ENCODE results near the gene PPP1R14C.

PPP1R14C gene

GRCh38 chr6:150288456-150288855 is 145.6 kb downstream of the PPP1R14C start:
- TF ChIP-seq YY1 (IDR thresholded peaks at IDR 0.05; ENCODE audit: insufficient read depth, insufficient read length): no peak
- no peak for TF ChIP-seq SUZ12 (IDR thresholded peaks at IDR 0.05; ENCODE audit: extremely low read depth, insufficient read depth, insufficient read length)
- TF ChIP-seq ZNF274 (IDR thresholded peaks at IDR 0.05; ENCODE audit: low read depth, low read length): no peak
- H3K9me3 ChIP-seq (ENCODE audit: insufficient read depth, low read length): peaks cover 10% of the 10 kb centered on the region; the same call in 1 of the 2 replicates

GRCh38 chr6:150289454-150290071 is 146.7 kb downstream of the PPP1R14C start:
- no peaks in the 10 kb centered on the region for H3K4me1 ChIP-seq (ENCODE audit: insufficient read depth, insufficient read length)
- TF ChIP-seq ZNF274 (IDR thresholded peaks at IDR 0.05; ENCODE audit: low read depth, low read length) (no peak), SUZ12 (IDR thresholded peaks at IDR 0.05; ENCODE audit: extremely low read depth, insufficient read depth, insufficient read length) (no peak), YY1 (IDR thresholded peaks at IDR 0.05; ENCODE audit: insufficient read depth, insufficient read length) (no peak)
- H3K9me3 ChIP-seq (ENCODE audit: insufficient read depth, low read length): peaks cover 10% of the 10 kb centered on the region; the same call in 1 of the 2 replicates

More at GRCh38 chr6:150288456-150288855, 145.6 kb downstream of the PPP1R14C start:
- Histone ChIP-seq H3K27me3 (ENCODE audit: insufficient read depth, insufficient read length) (no peaks in the 10 kb centered on the region), H3K4me1 (ENCODE audit: insufficient read depth, insufficient read length) (no peaks in the 10 kb centered on the region), H3K4me3 (ENCODE audit: insufficient read length, low read depth) (no peak overlapping the region), H3K9ac (ENCODE audit: insufficient read length, low read depth) (no peak overlapping the region), H3K36me3 (ENCODE audit: insufficient read depth, insufficient read length, low read length) (no peaks in the 10 kb centered on the region)
- no peak for DNase-seq (ENCODE audit: low read depth, low spot score)

GRCh38 chr6:150290429-150290828 is 147.6 kb downstream of the PPP1R14C start:
- peaks cover 10% of the 10 kb centered on the region; the same call in 1 of the 2 replicates for H3K9me3 ChIP-seq (ENCODE audit: insufficient read depth, low read length)
- H3K4me3 ChIP-seq (ENCODE audit: insufficient read length, low read depth): no peak overlapping the region
- no peaks in the 10 kb centered on the region for H3K27me3 ChIP-seq (ENCODE audit: insufficient read depth, insufficient read length)
- no peaks in the 10 kb centered on the region for H3K4me1 ChIP-seq (ENCODE audit: insufficient read depth, insufficient read length)
- no peak overlapping the region for H3K9ac ChIP-seq (ENCODE audit: insufficient read length, low read depth)
- TF ChIP-seq SUZ12 (IDR thresholded peaks at IDR 0.05; ENCODE audit: extremely low read depth, insufficient read depth, insufficient read length) (no peak), YY1 (IDR thresholded peaks at IDR 0.05; ENCODE audit: insufficient read depth, insufficient read length) (no peak), ZNF274 (IDR thresholded peaks at IDR 0.05; ENCODE audit: low read depth, low read length) (no peak)
- no peaks in the 10 kb centered on the region for H3K36me3 ChIP-seq (ENCODE audit: insufficient read depth, insufficient read length, low read length)
- DNase-seq (ENCODE audit: low read depth, low spot score): no peak

More at GRCh38 chr6:150289454-150290071, 146.7 kb downstream of the PPP1R14C start:
- DNase-seq (ENCODE audit: low read depth, low spot score): no peak
- no peak overlapping the region for H3K9ac ChIP-seq (ENCODE audit: insufficient read length, low read depth)
- no peak overlapping the region for H3K4me3 ChIP-seq (ENCODE audit: insufficient read length, low read depth)
- no peaks in the 10 kb centered on the region for H3K27me3 ChIP-seq (ENCODE audit: insufficient read depth, insufficient read length)
- H3K36me3 ChIP-seq (ENCODE audit: insufficient read depth, insufficient read length, low read length): no peaks in the 10 kb centered on the region

- H3K9me3 ChIP-seq (ENCODE audit: insufficient read depth, low read length): peaks cover 9% of the 10 kb centered on the region; the same call in 1 of the 2 replicates
- H3K9ac ChIP-seq (ENCODE audit: insufficient read length, low read depth): no peak overlapping the region
- no peak for TF ChIP-seq SUZ12 (IDR thresholded peaks at IDR 0.05; ENCODE audit: extremely low read depth, insufficient read depth, insufficient read length)
- TF ChIP-seq ZNF274 (IDR thresholded peaks at IDR 0.05; ENCODE audit: low read depth, low read length): no peak
- no peak for TF ChIP-seq YY1 (IDR thresholded peaks at IDR 0.05; ENCODE audit: insufficient read depth, insufficient read length)
- no peaks in the 10 kb centered on the region for H3K36me3 ChIP-seq (ENCODE audit: insufficient read depth, insufficient read length, low read length)
- H3K4me3 ChIP-seq (ENCODE audit: insufficient read length, low read depth): no peak overlapping the region
- H3K4me1 ChIP-seq (ENCODE audit: insufficient read depth, insufficient read length): no peaks in the 10 kb centered on the region
- no peaks in the 10 kb centered on the region for H3K27me3 ChIP-seq (ENCODE audit: insufficient read depth, insufficient read length)
- DNase-seq (ENCODE audit: low read depth, low spot score): no peak
These were observed 149.3 kb downstream of the PPP1R14C start for GRCh38 chr6:150291968-150292710.

- no peak for TF ChIP-seq SUZ12 (IDR thresholded peaks at IDR 0.05; ENCODE audit: extremely low read depth, insufficient read depth, insufficient read length)
- no peak for TF ChIP-seq ZNF274 (IDR thresholded peaks at IDR 0.05; ENCODE audit: low read depth, low read length)
- TF ChIP-seq YY1 (IDR thresholded peaks at IDR 0.05; ENCODE audit: insufficient read depth, insufficient read length): no peak
These were observed 150.2 kb downstream of the PPP1R14C start for GRCh38 chr6:150293019-150293418.

GRCh38 chr6:150293423-150294173 is 150.8 kb downstream of the PPP1R14C start:
- Histone ChIP-seq H3K4me3 (ENCODE audit: insufficient read length, low read depth) (no peak overlapping the region), H3K9ac (ENCODE audit: insufficient read length, low read depth) (no peak overlapping the region), H3K9me3 (ENCODE audit: insufficient read depth, low read length) (peaks cover 15% of the 10 kb centered on the region; the same call in 1 of the 2 replicates), H3K27me3 (ENCODE audit: insufficient read depth, insufficient read length) (no peaks in the 10 kb centered on the region), H3K36me3 (ENCODE audit: insufficient read depth, insufficient read length, low read length) (no peaks in the 10 kb centered on the region), H3K4me1 (ENCODE audit: insufficient read depth, insufficient read length) (no peaks in the 10 kb centered on the region)
- TF ChIP-seq SUZ12 (IDR thresholded peaks at IDR 0.05; ENCODE audit: extremely low read depth, insufficient read depth, insufficient read length) (no peak), ZNF274 (IDR thresholded peaks at IDR 0.05; ENCODE audit: low read depth, low read length) (no peak), YY1 (IDR thresholded peaks at IDR 0.05; ENCODE audit: insufficient read depth, insufficient read length) (no peak)
- DNase-seq (ENCODE audit: low read depth, low spot score): no peak

More at GRCh38 chr6:150293019-150293418, 150.2 kb downstream of the PPP1R14C start:
- no peak for DNase-seq (ENCODE audit: low read depth, low spot score)
- no peaks in the 10 kb centered on the region for H3K36me3 ChIP-seq (ENCODE audit: insufficient read depth, insufficient read length, low read length)
- no peak overlapping the region for H3K4me3 ChIP-seq (ENCODE audit: insufficient read length, low read depth)
- H3K9me3 ChIP-seq (ENCODE audit: insufficient read depth, low read length): peaks cover 15% of the 10 kb centered on the region; the same call in 1 of the 2 replicates
- no peaks in the 10 kb centered on the region for H3K4me1 ChIP-seq (ENCODE audit: insufficient read depth, insufficient read length)
- no peaks in the 10 kb centered on the region for H3K27me3 ChIP-seq (ENCODE audit: insufficient read depth, insufficient read length)
- no peak overlapping the region for H3K9ac ChIP-seq (ENCODE audit: insufficient read length, low read depth)
